HG03280 (cell line): ENCODE results near the gene CLMN.
"Not testable (repeated sequence)": the region's sequence is repeated elsewhere in the genome, so short reads cannot be mapped to it uniquely, and the experiment has no call there.

ENCODE experiments used
- ATAC-seq: cut with Tn5 transposase; IDR thresholded peaks from one replicate; pipeline ENCODE4 v1.9.1; 2021; ENCODE audit warnings: mild to moderate bottlenecking, moderate library complexity; ENCODE audit not compliant: unreplicated experiment

The CLMN gene

DNA sequence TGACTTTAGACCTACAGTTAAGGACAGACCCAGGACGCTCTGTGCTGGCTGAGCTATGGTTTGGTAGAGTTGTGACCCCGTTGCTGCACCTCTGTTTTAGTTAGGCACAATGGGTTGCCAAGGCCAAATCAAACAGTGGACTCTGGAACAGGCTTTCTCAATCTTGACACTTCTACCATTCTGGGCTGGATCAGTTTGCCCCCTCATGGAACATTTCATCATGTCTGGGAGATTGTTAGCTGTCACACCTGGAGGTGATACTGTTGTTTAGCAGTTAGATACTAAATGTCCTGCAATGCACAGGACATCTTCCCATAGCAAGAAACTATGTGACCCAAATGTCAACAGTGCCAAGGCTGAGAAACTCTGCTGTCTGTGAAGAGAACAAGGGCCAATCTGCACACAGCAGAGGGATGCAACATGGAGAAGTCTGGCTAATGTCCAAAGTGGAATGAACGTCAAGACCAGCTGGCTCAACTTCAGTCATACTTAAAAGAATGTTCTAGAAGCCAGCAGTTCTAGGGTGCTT lies 96.8 kb downstream of the CLMN start:
- no peak for ATAC-seq

DNA sequence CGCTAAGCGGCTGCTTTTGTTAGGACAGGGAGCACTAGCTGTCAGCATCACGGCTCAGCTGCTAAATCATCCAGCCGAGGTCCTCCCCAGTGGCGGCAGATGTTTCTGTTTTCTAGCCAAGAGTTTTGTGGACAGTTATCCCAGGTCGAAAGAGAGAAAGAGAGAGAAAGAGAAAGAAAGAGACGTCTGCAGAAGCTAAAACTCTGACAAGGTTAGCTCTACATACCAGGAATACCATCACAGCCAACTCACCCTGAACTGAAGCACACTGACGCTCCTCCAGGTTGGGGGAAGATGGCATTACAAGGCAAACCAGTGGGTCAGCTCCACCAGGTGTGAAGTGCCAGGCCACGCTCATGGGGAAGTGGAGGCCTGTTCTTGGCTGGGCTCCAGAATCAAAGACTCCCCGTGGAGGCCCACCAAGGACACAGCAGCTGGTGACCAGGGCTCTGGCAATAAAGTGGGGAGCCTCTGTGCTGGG lies 97.5 kb downstream of the CLMN start:
- no peak for ATAC-seq

DNA sequence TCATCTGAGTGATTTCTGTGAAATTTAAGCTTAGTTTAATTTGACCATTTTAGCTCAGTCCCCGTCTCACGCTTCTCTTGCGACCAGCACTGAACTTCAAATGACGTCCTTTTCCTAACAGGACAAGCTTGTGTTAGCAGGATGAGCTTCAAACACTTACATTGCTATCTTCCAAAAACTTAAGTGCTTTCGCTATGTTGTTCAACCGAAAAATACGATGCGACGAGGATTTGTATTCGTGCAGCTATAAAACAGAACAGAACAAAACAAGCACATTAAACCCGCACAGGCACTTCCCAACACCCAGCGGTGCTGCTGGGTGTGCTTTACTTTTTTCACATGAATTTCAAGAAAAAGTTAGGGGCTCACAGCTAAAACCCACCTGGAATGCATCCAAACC lies 98.2 kb downstream of the CLMN start:
- no peak for ATAC-seq

DNA sequence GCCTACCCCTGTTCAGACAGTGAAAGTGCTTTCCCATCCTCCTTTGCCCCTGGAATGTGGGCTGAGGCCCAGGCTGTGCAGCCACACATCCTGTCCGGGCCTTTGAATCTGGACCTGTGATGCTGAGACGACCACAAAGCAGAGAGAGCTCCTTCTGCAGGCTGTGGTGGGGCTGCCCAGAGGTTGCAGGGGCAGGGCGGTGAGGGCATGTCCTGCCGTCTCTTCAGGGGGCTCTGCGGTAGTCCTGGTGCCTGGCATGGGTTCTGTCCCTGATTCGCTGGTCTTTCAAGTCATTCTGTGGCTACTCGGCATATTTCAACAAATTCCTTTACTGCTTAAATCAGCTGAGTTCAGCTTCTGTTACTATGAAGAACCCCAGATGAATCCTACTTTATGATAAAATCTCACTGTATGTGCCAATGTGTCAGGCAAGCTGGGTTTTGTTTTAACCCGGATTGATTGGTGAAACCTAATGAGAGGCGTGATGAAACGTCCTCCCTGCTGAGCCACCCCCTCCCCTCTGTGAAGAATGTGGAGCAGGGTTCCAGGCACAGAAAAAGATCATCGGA lies 99.0 kb downstream of the CLMN start:
- no peak for ATAC-seq

DNA sequence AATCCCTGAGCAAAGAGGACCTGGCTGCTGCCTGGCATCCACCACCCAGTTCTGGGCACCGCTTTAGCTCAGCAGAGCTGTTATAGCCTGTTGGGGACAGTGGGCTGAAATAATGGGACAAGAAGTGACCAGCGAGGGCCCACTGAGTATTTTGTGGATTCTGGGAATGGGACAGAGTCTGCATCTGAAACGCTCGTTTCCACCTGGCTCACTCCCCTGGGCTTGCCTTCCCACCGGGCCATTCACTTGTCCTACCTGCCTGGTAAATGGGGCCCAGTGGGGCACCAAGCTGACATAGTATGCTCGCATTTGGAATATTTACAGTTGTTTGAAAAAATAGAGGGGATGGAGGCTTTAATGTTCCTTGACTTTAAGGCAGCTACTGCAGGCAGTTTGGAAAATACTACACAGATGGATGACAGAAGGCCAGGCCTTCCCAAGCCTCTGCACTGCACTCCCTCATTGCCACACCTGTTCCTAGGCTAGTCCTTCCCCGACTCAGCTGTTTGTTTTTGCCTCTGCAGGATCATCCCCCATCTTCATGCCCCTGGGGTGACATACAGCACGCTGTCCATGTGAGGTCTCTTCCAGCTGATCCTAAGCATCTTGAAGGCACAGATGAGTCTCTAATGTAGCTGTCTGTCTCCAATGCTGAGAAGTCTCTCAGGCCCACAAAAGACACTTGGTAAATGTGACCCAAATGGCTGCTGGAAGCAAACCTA lies 101.1 kb downstream of the CLMN start:
- ATAC-seq, result no peak

DNA sequence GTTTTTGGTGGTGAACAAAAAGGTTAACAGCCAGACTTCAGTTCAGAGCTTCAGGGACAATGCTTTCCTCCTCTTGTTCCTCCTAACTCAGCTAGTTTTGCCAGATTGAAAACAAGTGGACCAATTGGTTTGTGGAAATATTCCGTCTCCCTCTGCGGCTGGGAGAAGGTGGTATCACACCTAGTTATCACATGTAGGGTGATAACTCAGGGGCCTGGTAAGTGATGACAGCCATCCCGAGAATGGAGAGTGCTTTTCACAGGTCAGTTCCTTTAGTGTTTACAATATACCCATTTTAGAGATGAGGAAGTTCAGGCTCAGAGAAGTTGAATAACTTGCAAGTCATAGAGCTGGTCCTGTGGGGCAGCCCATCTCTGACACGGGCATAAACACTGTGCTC lies 101.7 kb downstream of the CLMN start:
- no peak for ATAC-seq

DNA sequence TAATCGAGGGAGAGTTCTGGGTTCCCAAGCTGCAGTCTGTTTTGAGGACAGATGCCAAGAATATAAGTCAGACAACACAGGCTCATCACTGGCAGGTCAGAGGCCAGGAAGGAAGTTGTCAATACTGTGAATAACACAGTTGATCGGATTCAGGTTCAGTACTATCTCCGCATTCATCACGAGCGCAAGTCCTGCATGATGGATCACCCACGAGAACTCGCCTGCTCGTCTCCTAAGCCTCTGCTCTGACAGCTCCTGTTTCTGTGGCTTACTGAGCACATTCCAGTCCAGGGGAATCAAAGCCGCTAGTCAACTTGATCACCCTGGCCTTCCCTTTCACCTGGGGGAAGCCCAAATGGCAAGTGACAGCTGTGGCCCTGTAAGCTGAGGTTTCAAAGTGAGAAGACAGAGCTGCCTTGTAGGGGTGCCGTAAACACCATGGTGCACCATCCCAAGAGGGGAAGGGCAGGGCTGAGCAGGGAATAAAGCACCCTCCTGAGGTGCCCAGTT lies 102.3 kb downstream of the CLMN start:
- ATAC-seq, result no peak

DNA sequence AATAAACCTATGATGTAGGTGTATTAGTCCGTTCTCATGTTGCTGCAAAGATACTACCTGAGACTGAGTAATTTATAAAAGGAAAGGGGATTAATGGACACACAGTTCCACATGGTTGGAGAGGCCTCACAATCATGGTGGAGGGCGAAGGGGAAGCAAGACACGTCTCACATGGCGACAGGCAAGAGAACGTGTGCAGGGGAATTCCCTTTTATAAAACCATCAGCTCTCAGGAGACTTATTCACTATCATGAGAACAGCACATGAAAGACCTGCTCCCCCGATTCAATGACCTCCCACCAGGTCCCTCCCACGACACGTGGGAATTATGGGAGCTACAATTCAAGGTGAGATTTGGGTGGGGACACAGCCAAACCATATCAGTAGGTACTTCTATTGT lies 103.7 kb downstream of the CLMN start:
- ATAC-seq, result no peak

DNA sequence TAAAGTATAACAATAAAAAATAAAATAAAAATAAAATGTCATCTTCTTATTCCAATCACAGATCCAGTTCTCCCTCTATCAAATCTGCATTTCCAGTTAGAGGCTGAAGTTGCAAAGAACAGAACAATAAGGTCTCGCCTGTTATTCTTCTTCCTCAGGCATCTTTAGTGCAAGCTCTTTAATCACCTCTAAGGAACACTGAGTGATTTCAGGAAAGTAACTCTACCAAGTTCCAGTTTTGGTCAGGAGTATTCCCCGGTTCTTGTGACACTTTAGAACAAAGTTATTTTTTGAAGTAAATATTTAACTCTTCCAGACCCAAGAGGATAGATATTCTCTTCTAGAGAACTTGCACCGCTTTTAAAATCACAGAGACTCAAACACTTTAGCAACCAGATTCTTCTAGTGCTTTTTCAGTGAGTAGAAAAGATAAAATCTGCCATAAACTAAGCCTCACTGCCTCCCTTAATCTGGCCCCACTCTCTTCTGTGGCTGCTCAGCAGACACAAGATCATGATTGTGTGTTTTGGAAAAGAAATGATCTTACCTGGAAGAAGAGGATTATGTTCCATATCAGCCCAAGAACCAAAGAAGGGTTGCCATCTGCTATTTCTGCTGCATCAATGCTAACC lies 104.5 kb downstream of the CLMN start:
- no peak for ATAC-seq

DNA sequence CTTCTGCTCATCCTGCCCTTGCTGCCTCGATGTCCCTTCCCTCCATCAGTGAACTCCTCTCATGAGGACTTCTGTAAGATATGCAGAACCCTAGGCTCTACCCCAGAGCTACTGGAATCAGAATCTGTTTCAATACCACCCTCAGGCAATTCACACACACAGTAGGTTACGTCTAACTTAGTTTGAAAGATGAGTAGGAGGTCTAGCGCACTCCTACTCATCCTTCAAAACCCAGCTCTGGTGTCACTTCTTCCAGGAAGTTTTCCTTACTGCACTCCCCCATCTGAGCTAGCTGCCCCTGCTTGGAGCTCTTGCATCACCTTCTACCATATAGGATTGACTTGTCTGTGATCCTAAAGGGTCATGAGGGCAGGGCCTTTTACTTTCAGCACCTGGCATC lies 105.9 kb downstream of the CLMN start:
- ATAC-seq, result no peak

DNA sequence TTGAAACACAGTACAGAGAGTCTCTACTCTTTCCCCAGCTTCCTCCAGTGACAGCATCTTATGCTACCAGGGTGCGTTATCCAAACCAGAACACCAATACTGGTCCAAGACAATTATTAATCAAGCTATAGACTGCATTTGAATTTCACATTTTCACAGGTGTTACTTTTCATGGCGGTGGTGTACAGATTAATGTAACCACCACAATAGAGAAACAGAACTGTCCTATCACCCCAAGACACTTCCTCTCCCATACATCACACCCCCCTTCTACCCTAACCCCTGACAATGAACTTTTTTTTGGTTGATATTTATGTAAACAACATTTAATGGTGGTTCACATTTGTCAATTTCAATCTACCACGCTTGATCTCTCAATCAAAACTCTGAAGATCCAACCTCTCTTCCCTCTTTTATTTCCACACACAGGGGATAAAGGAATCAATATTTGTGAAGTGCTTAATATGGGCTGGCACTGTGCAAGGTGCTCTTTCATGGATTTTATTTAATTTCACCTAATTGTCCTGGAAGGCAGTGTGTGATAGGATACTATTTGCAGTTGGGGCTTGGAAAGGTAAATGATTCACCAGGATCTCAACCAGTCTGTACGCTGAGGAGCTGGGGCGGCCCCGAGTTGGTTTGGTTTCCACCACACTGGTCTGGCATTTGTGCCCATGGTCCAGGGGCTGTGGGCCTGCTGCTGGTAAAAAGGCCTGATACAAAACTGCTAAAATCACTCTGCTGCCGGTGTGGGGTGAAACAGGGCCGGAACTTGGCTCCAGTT lies 107.8 kb downstream of the CLMN start:
- no peak for ATAC-seq

DNA sequence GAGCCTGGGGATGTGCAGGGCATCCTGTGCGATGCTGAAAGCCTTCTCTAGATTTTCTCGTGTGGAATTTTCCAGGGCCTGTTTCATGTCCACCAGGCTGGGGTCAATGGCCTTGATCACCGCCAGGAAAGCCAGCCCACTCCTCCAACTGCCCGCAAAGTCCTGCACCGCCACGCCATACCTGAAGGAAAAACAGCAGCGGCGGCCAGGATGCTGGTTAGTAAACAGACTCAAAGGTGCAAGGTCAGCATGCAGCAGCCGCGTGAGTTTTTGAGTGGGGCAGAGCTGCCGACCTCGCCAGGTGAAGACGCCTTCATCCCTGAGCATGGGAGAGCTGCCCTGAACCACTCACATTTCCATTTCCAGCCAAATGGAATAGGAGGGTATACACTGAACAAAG lies 109.0 kb downstream of the CLMN start:
- ATAC-seq, result no peak

DNA sequence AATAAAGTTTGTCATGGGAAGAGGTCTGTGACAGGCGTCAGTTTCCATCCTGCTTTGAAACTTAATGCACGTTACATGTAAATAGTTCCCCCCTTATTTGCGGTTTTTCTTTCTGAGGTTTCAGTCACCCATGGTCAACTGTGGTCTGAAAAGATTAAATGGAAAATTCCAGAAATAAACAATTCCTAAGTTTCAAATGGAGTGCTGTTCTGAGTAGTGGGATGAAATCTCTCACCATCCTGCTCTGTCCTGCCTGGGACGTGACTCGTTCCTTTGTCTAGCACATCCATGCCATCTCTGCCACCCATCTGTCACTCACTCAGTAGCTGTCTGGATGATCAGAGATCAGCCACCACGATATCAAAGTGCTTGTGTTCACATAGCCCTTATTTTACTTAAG lies 111.1 kb downstream of the CLMN start:
- ATAC-seq, result no peak

DNA sequence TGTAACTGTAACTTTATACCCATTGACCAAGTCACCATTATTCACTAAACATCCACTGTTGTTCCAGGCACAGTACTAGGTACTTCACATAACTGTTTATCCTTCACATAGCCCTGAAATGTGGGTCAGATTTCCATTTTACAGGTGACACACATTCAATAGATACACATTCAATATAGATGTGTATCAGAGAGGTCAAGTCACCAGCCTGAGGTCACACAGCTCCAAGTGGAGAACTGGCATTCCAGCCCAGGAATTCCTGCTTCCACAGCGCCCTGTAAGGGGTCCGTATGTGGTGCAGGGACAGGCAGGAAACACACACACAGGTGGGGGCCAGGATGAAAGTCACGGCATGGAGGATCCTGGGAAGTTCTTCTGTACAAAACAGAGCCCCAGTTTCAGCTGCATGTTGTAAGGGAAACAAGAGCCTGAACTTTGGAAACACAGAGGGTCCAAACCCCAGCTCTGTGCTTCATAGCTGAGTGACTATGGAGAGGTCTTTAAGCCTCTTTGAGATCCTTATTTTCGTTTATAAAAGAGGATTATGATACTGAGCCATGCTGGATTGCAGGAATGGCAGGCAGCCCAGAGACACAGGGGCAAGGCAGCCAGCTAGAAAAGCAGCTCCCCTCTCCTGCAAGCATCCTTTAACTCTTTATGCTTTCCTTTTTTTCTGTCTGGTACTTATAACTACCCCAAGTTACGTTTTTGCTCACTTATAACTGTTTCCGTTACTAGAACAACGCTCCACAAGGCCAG lies 112.1 kb downstream of the CLMN start:
- ATAC-seq, result no peak

DNA sequence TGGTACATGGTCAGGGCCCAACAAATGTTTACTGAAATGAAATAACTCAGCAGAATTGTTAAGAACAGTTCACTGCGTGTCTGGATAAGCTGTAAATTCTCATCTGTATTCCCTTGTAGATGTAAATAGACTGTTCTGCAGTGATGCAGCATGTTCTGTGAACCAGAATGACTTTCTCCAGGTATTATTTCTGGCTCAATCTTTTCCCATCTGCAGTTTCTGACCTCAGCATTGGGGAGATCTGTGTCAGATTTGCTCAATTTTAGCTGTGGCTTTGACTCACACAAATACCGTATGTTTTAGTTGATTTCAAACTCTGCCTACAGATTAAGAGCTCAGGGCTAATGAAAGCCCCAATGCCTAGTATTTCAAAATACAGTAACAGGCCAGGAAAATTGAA lies 113.2 kb downstream of the CLMN start:
- ATAC-seq, result no peak

DNA sequence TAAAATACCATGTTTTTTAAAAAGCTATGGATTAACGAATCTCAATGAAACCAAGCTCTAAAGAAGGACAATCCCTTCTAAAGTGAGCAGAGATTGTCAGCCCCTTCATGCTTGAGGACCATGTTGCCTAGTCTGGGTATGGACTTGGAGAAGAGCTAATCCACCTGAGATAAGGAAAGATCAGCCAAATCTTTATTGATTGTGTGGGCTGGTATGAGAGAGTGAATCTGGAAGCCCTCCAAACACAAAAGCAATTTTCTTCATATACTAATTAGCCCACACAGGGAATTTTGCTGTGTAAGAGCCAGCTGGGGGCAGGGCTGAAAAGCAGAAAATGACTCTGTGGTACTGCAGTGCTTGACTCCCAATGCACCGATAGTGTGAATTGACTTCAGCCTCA lies 115.0 kb downstream of the CLMN start:
- no peak for ATAC-seq

DNA sequence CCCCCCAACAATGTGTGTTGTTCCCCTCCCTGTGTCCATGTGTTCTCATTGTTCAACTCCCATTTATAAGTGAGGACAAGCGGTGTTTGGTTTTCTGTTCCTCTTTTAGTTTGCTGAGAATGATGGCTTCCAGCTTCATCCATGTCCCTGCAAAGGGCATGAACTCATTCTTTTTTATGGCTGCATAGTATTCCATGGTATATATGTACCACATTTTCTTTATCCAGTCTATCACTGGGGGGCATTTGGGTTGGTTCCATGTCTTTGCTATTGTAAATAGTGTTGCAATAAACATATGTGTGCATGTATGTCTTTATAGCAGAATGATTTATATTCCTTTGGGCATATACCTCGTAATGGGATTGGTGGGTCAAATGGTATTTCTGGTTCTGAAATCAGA lies 118.0 kb downstream of the CLMN start:
- ATAC-seq, result not testable (repeated sequence)

DNA sequence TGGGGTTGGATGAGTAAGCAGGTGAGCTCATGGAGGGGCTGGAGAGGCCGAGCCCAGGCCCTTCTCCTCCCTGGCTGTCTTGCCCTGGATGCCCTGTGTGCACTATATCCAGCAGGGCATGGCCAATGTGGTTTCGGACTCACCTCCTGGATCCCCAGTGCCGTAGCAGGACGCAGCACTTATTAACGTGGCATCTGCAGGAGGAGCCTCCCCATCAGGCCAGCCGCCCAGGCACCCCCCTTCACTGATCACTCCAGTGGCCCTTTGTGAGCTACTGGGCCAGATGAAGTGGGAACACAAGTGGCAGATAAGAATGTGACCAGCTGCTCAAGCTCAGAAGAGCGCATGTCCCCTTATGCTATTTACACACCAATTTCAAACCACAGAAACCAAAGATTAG lies 119.3 kb downstream of the CLMN start:
- ATAC-seq, result no peak

DNA sequence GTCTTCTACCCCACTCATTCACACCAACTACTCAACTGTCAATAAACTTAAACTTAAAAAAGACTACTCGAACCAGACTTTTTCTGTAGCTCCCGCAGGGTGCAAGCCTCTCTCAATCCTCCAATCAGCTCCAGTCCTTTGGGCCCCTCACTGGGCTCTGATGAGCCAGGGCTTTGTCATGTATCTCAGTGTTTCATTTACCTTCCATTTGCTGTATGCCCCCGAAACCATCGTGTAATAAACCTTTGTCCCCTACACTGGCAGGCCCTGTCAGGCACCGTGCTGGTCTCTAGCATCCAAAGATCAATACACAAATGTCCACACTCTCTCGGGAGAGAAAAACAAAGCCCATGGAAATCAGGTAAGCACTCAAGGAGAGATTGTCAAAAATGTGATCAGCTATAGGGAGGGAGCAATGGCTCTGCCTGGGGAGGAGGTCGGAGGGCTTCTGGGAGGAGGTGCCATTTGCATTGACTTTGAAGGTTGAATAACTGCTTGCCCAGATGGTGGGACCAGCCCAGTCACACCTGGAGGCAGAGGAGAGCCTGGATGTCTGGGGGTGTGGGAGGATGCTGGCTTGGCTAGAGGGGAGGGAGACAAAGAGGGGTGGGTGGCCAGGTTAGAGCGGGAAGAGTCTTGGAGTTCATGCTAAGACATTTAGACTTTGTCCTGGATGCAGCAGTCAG lies 120.3 kb downstream of the CLMN start:
- no peak for ATAC-seq

DNA sequence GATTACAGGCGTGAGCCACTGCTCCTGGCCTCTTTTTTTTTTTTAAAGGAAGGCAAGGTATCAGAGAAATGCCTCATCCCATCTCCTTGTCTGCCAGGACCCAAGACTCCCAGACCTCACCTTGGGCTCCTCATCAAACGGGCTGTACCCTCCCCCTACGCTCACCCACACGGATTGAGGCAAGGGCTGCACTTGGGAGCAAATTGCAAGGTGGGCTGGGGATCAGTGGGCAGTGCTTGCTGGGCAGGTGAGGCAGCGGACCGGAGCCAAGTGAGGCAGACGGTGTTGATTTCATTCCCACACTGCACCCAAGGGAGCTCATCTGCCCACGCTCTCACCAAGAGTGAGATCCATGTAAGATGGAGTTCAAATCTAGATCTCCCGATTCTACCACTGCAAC lies 121.4 kb downstream of the CLMN start:
- no peak for ATAC-seq
